ENCODE measurements around the gene ZNF384.
A peak's percentile ranks its signal among the peaks of the same experiment; 100 is the strongest.

Gene ZNF384

DNA sequence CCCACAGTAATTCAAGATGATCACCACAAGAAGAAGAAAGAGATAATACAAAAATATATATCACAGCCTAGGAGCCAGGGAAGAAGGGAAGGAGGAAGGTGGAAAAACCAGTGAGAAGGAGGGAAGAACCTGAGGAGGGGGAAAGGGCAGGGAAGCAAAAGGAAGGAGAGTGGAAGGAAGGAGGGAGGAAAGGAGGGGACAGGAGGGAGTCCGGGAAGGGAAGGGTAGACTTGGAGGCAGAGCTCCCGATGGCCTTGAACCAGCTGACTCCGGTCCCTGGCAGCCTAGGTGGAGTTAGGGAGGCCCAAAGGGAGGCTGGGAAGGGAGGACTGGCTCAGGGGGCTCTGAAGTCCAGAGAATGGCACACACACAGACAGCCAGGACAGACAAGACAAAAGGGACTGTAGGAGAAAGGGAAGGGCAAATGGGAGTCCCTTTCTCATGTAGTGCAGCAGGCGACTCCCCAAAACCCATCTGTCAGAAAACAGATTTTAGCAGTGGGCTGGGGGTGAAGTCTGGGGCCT lies 4.7 kb upstream of the ZNF384 start:
- Histone ChIP-seq H3K4me1 (ENCODE audit: insufficient read depth, low read length) (0 out of 2 replicates have a peak, but pooled peaks cover 3% of the 10 kb centered on the region), H3K9ac (ENCODE audit: low read depth, low read length) (no peak overlapping the region), H3K9me3 (ENCODE audit: control insufficient read depth, insufficient read depth, low read length) (no peaks in the 10 kb centered on the region), H3K36me3 (ENCODE audit: insufficient read depth, low read length) (no peaks in the 10 kb centered on the region)

DNA sequence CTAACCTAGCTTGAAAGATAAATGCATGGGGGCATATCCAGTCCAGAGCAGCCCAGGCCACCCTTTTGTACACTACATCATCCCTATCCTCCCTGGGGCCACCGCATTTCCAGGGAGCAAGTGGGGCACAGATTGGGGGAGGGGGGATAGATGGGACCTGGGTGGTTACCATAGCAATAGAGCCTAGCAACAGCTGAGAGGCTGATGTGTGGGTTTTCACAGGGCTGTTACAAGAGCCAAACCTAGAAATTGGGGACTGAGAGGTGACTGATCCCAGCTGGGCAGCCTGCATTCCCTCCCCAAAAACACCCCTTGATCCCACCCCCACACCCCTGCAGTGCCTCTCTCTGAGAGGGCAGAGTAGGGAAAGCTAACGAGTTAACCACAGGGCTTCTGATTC lies 3.7 kb upstream of the ZNF384 start:
- H3K36me3 ChIP-seq (ENCODE audit: insufficient read depth, low read length): no peaks in the 10 kb centered on the region
- no peaks in the 10 kb centered on the region for H3K9me3 ChIP-seq (ENCODE audit: control insufficient read depth, insufficient read depth, low read length)
- 0 out of 2 replicates have a peak, but pooled peaks cover 3% of the 10 kb centered on the region for H3K4me1 ChIP-seq (ENCODE audit: insufficient read depth, low read length)
- H3K9ac ChIP-seq (ENCODE audit: low read depth, low read length): no peak overlapping the region

GRCh38 chr12:6691473-6691872 lies 2.3 kb upstream of the ZNF384 start:
- H3K36me3 ChIP-seq (ENCODE audit: insufficient read depth, low read length): no peaks in the 10 kb centered on the region
- no peak overlapping the region for H3K9ac ChIP-seq (ENCODE audit: low read depth, low read length)
- H3K4me1 ChIP-seq (ENCODE audit: insufficient read depth, low read length): 0 out of 2 replicates have a peak, but pooled peaks cover 3% of the 10 kb centered on the region
- no peaks in the 10 kb centered on the region for H3K9me3 ChIP-seq (ENCODE audit: control insufficient read depth, insufficient read depth, low read length)

GRCh38 chr12:6688543-6688998 lies 604 bp downstream of the ZNF384 start:
- H3K9me3 ChIP-seq (ENCODE audit: control insufficient read depth, insufficient read depth, low read length): no peaks in the 10 kb centered on the region
- 0 out of 2 replicates have a peak, but pooled peaks cover 3% of the 10 kb centered on the region for H3K4me1 ChIP-seq (ENCODE audit: insufficient read depth, low read length)
- no peaks in the 10 kb centered on the region for H3K36me3 ChIP-seq (ENCODE audit: insufficient read depth, low read length)

DNA sequence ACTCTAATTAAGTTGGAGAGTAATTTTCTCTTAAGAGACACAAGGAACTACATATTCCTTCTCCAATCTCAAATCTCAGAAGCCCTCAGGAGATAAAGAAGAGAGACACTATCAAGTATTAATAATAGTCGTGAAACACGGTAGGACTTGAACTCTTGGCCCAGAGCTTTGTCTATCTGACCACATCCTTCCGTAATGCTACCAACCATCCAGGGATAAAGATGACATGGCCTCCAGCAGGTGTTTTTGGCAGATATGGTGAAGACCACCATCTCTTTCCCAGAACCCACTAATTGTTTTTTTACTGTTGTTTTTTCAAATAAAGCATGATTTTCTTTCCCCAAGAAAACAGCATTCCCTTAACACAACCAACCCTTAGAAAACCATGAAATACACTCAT lies 3.4 kb downstream of the ZNF384 start:
- Histone ChIP-seq H3K9me3 (ENCODE audit: control insufficient read depth, insufficient read depth, low read length) (no peaks in the 10 kb centered on the region), H3K9ac (ENCODE audit: low read depth, low read length) (no peak overlapping the region), H3K36me3 (ENCODE audit: insufficient read depth, low read length) (no peaks in the 10 kb centered on the region), H3K4me1 (ENCODE audit: insufficient read depth, low read length) (0 out of 2 replicates have a peak, but pooled peaks cover 3% of the 10 kb centered on the region)

More at GRCh38 chr12:6688543-6688998, 604 bp downstream of the ZNF384 start:
- peak overlapping the region; percentile 97 for H3K9ac ChIP-seq (ENCODE audit: low read depth, low read length)

GRCh38 chr12:6684609-6685008 lies 4.6 kb downstream of the ZNF384 start:
- H3K9me3 ChIP-seq (ENCODE audit: control insufficient read depth, insufficient read depth, low read length): no peaks in the 10 kb centered on the region
- H3K36me3 ChIP-seq (ENCODE audit: insufficient read depth, low read length): no peaks in the 10 kb centered on the region
- no peak overlapping the region for H3K9ac ChIP-seq (ENCODE audit: low read depth, low read length)
- no peaks in the 10 kb centered on the region for H3K4me1 ChIP-seq (ENCODE audit: insufficient read depth, low read length)

DNA sequence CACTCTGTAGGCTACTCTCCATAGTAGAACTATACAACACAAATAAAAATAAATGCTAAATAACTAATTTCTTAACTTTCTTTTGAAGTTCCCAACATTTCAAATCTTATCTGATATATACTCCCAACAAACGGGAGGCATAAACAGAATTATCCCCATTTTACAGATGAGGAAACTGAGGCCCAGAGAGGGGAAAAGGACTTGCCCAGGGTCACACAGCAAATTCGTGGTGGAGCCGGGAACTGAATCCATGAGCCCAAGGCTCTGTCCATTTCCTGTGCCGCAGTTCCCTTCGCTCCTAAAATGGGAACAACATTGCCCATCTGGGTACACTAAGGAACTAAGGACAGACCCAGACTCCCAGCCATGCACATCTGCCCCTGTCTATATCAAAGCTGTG lies 12.2 kb downstream of the ZNF384 start:
- no peak overlapping the region for H3K9ac ChIP-seq (ENCODE audit: low read depth, low read length)
- H3K36me3 ChIP-seq (ENCODE audit: insufficient read depth, low read length): peaks cover 36% of the 10 kb centered on the region
- H3K4me1 ChIP-seq (ENCODE audit: insufficient read depth, low read length): no peaks in the 10 kb centered on the region
- H3K9me3 ChIP-seq (ENCODE audit: control insufficient read depth, insufficient read depth, low read length): no peaks in the 10 kb centered on the region

DNA sequence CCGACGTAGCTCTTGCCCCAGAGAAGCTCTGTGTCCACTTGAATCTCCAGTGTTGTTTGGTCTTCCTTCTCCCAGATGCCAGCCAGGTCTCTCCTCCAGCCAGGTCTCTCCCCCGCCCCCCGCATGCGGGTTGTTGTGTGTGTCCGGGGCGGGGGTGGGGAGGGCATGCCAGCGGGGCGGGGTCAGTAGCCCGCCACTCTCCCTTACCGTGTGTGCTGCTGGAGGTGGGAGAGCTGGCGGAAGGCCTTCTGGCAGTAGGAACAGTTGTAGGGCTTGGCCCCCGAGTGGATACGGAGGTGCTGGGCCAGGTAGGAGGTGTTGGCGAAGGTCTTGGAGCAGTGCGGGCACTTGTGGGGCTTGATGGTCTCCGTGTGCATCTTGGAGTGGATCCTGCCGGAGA lies 17.0 kb downstream of the ZNF384 start:
- Histone ChIP-seq H3K36me3 (ENCODE audit: insufficient read depth, low read length) (peaks cover 43% of the 10 kb centered on the region), H3K9ac (ENCODE audit: low read depth, low read length) (no peak overlapping the region), H3K9me3 (ENCODE audit: control insufficient read depth, insufficient read depth, low read length) (no peaks in the 10 kb centered on the region), H3K4me1 (ENCODE audit: insufficient read depth, low read length) (no peaks in the 10 kb centered on the region)

- H3K9me3 ChIP-seq (ENCODE audit: control insufficient read depth, insufficient read depth, low read length): no peaks in the 10 kb centered on the region
- peaks cover 25% of the 10 kb centered on the region for H3K36me3 ChIP-seq (ENCODE audit: insufficient read depth, low read length)
- no peaks in the 10 kb centered on the region for H3K4me1 ChIP-seq (ENCODE audit: insufficient read depth, low read length)
- no peak overlapping the region for H3K9ac ChIP-seq (ENCODE audit: low read depth, low read length)
Measured at GRCh38 chr12:6667559-6668210, 21.5 kb downstream of the ZNF384 start.

- H3K9me3 ChIP-seq (ENCODE audit: control insufficient read depth, insufficient read depth, low read length): no peaks in the 10 kb centered on the region
- H3K36me3 ChIP-seq (ENCODE audit: insufficient read depth, low read length): peaks cover 17% of the 10 kb centered on the region
Measured at GRCh38 chr12:6666211-6666610, 23.0 kb downstream of the ZNF384 start.

DNA sequence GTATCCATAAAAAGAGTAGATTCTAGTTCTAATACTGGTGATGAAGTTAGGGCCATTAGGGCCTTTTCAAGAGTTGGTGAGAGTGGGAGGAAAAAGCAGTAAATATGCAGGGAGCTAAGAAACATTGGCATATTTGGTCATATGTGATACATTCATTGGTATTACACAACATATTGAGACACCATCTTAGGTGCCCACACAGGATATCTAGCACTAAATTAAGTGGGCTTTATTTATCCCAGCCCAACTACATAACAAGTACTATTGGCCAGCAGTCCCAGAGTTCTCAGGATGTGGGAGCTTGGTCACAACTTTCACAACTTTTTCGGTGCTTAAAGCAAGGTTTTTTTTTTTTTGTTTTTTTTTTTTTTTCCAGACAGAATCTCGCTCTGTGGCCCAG lies 24.3 kb downstream of the ZNF384 start:
- H3K36me3 ChIP-seq (ENCODE audit: insufficient read depth, low read length): peaks cover 7% of the 10 kb centered on the region
- H3K9ac ChIP-seq (ENCODE audit: low read depth, low read length): no peak overlapping the region
- H3K4me1 ChIP-seq (ENCODE audit: insufficient read depth, low read length): no peaks in the 10 kb centered on the region
- H3K9me3 ChIP-seq (ENCODE audit: control insufficient read depth, insufficient read depth, low read length): no peaks in the 10 kb centered on the region

More at GRCh38 chr12:6666211-6666610, 23.0 kb downstream of the ZNF384 start:
- H3K4me1 ChIP-seq (ENCODE audit: insufficient read depth, low read length): no peaks in the 10 kb centered on the region
- no peak overlapping the region for H3K9ac ChIP-seq (ENCODE audit: low read depth, low read length)

- H3K9ac ChIP-seq (ENCODE audit: low read depth, low read length): peak within 1 kb of the TSS; percentile 65
- no peaks in the 10 kb centered on the region; the same call in 1 of the 2 replicates for H3K36me3 ChIP-seq (ENCODE audit: insufficient read depth, low read length)
- no peaks in the 10 kb centered on the region for H3K9me3 ChIP-seq (ENCODE audit: control insufficient read depth, insufficient read depth, low read length)
- no peaks in the 10 kb centered on the region for H3K4me1 ChIP-seq (ENCODE audit: insufficient read depth, low read length)
Measured at GRCh38 chr12:6662906-6663742, 26.1 kb downstream of the ZNF384 start, which contains the start of gene ING4. ING4 (minus strand) TSS chr12:6663119; CDS start chr12:6663101, 18 bp downstream.

DNA sequence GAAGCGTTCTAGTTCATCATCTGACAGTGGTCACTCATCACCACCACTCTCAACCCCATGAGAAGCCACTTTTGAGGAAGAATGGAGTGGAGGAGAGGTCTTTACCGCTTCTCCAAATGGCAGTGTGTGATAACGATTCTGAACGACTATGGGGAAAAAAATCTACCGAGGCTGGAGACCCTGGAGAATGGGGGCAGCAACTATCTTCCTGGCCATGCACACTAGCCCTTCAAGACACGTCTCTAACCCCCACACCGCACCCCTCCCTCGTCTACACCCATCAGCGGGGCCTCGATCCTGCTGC lies 26.6 kb downstream of the ZNF384 start:
- Histone ChIP-seq H3K4me1 (ENCODE audit: insufficient read depth, low read length) (no peaks in the 10 kb centered on the region), H3K9me3 (ENCODE audit: control insufficient read depth, insufficient read depth, low read length) (no peaks in the 10 kb centered on the region), H3K9ac (ENCODE audit: low read depth, low read length) (peak overlapping the region; percentile 65), H3K36me3 (ENCODE audit: insufficient read depth, low read length) (no peaks in the 10 kb centered on the region; the same call in 1 of the 2 replicates)

DNA sequence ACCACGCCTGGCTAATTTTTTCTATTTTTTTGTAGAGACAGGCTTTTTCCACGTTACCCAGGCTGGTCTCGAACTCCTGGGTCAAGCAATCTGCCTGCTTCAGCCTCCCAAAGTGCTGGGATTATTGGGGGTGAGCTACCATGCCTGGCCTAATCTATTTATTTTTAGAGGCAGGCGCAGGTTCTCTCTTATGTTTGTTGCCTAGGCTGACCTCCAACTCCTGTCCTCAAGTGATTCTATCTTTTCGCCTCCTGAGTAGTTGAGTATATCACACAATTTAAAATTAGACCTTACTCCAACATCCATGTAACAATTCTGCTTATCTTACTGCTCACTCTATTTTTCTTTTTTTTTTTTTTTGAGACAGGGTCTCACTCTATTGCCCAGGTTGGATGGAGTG lies 35.2 kb downstream of the ZNF384 start:
- no peaks in the 10 kb centered on the region; the same call in 1 of the 2 replicates for H3K36me3 ChIP-seq (ENCODE audit: insufficient read depth, low read length)
- no peak overlapping the region for H3K9ac ChIP-seq (ENCODE audit: low read depth, low read length)
- no peaks in the 10 kb centered on the region for H3K4me1 ChIP-seq (ENCODE audit: insufficient read depth, low read length)
- H3K9me3 ChIP-seq (ENCODE audit: control insufficient read depth, insufficient read depth, low read length): no peaks in the 10 kb centered on the region

Measured in ES-I3 (cell line).